GM12891 (cell line): ENCODE results near the gene NALF2.
A peak's percentile ranks its signal among the peaks of the same experiment; 100 is the strongest.

Source experiments
- DNase-seq: peaks from one replicate; pipeline ENCODE4 v3.0.0; 2011; ENCODE audit warnings: low spot score; ENCODE audit not compliant: insufficient read length
- FAIRE-seq: peaks from 2 replicates; lab custom pipeline; 2011; peaks lifted over from hg19 to GRCh38; lab: Jason Lieb, UNC
- PAX5 ChIP-seq: IDR thresholded peaks from 2 replicates; pipeline ENCODE4 v1.6.1; 2011; ENCODE audit warnings: low read length, moderate library complexity, mild to moderate bottlenecking; ENCODE audit not compliant: insufficient read depth, severe bottlenecking
- POLR2A ChIP-seq: IDR thresholded peaks from 2 replicates; pipeline ENCODE4 v1.6.1; 2011; ENCODE audit warnings: low read depth, low read length, control low read depth
- POLR2AphosphoS5 ChIP-seq: IDR thresholded peaks from 2 replicates; pipeline ENCODE4 v1.6.1; 2011; ENCODE audit warnings: low read depth, low read length, control low read depth
- POU2F2 ChIP-seq: IDR thresholded peaks from 2 replicates; pipeline ENCODE4 v1.6.1; 2011; ENCODE audit warnings: low read depth, mild to moderate bottlenecking, control low read depth, low read length, moderate library complexity
- SPI1 ChIP-seq: IDR thresholded peaks from 2 replicates; pipeline ENCODE4 v1.6.1; 2011; ENCODE audit warnings: low read depth, low read length, control low read depth
- TAF1 ChIP-seq: IDR thresholded peaks from 2 replicates; pipeline ENCODE4 v1.6.1; 2011; ENCODE audit warnings: low read depth, low read length, control low read depth

Gene NALF2

GRCh38 chrX:69523314-69523713 lies 19.2 kb downstream of the NALF2 start:
- TF ChIP-seq POU2F2 (no peak), TAF1 (no peak), PAX5 (no peak), POLR2AphosphoS5 (no peak), SPI1 (no peak), POLR2A (no peak)
- DNase-seq (no peak), FAIRE-seq (no peak)

GRCh38 chrX:69524781-69525363 lies 20.7 kb downstream of the NALF2 start:
- TF ChIP-seq POLR2AphosphoS5 (no peak), POU2F2 (no peak), SPI1 (no peak), POLR2A (no peak), PAX5 (no peak), TAF1 (no peak)
- DNase-seq (no peak), FAIRE-seq (no peak)

- DNase-seq = no peak
- FAIRE-seq = no peak
- TF ChIP-seq POU2F2 = no peak
Measured at GRCh38 chrX:69530306-69530705, 26.2 kb downstream of the NALF2 start.

- no peak for FAIRE-seq
- no peak for DNase-seq
- TF ChIP-seq PAX5 (no peak), TAF1 (no peak), POLR2A (no peak), SPI1 (no peak), POU2F2 (no peak), POLR2AphosphoS5 (no peak)
Measured at GRCh38 chrX:69531031-69531755, 27.1 kb downstream of the NALF2 start.

GRCh38 chrX:69535661-69536060 lies 31.5 kb downstream of the NALF2 start:
- TF ChIP-seq PAX5 = no peak
- no peak for TF ChIP-seq SPI1
- TF ChIP-seq POLR2AphosphoS5 = no peak
- no peak for TF ChIP-seq POU2F2
- TF ChIP-seq TAF1 = no peak
- no peak for TF ChIP-seq POLR2A
- DNase-seq (no peak), FAIRE-seq (no peak)

GRCh38 chrX:69538321-69538876 lies 34.3 kb downstream of the NALF2 start:
- peak; percentile 71 for DNase-seq
- TF ChIP-seq PAX5 (no peak), POU2F2 (no peak), SPI1 (no peak), POLR2AphosphoS5 (no peak), POLR2A (no peak), TAF1 (no peak)
- no peak for FAIRE-seq

- peak; percentile 18 for DNase-seq
- peak; percentile 9 for FAIRE-seq
- no peak for TF ChIP-seq SPI1
- TF ChIP-seq TAF1 = no peak
- TF ChIP-seq POU2F2 = no peak
- TF ChIP-seq PAX5 = no peak
- no peak for TF ChIP-seq POLR2A
- no peak for TF ChIP-seq POLR2AphosphoS5
Measured at GRCh38 chrX:69539437-69539836, 35.3 kb downstream of the NALF2 start.

GRCh38 chrX:69541956-69542355 lies 37.8 kb downstream of the NALF2 start:
- FAIRE-seq (no peak), DNase-seq (no peak)
- TF ChIP-seq POLR2AphosphoS5 (no peak), SPI1 (no peak), POLR2A (no peak), PAX5 (no peak)

GRCh38 chrX:69543572-69543971 lies 39.4 kb downstream of the NALF2 start:
- TF ChIP-seq POLR2A = no peak
- DNase-seq (no peak), FAIRE-seq (no peak)

GRCh38 chrX:69546417-69546816 lies 42.3 kb downstream of the NALF2 start:
- DNase-seq (no peak), FAIRE-seq (no peak)
- no peak for TF ChIP-seq POLR2A
- no peak for TF ChIP-seq SPI1
- TF ChIP-seq POLR2AphosphoS5 = no peak
- no peak for TF ChIP-seq TAF1
- TF ChIP-seq POU2F2 = no peak
- TF ChIP-seq PAX5 = no peak
